ENCODE data around the gene OR1F1. TPM values are rescaled to one million over a fixed set of nuclear protein-coding genes. Genes with fewer than 3 reads are reported as not detected.
A peak's percentile ranks its signal among the peaks of the same experiment; 100 is the strongest.
"Not testable (repeated sequence)": the region's sequence is repeated elsewhere in the genome, so short reads cannot be mapped to it uniquely, and the experiment has no call there.

The OR1F1 gene
- total RNA-seq (not detected), polyA plus RNA-seq (not detected)
- long read RNA-seq, donor 1, result 0 reads
- long read RNA-seq, donor 2, result 0 reads
- long read RNA-seq, donor 3, result 0 reads

- intact Hi-C loops (cut with DNase I), result loop anchor here in 1 of 10 donors (10.0 kb wide), 1 partner anchor 307 kb away; the partner anchor contains the start of gene C16orf90
- H3K27ac ChIP-seq, result no peak within 1 kb of the TSS
- peak within 1 kb of the TSS; percentile 0 to 27 (median 16) for H3K4me3 ChIP-seq
- peaks cover 10 to 42% (median 23%) of the 10 kb centered on the region in 9 donors for H3K4me1 ChIP-seq
- no peaks in the 10 kb centered on the region for H3K9me3 ChIP-seq
- DNase-seq, result no peak
- WGBS, 2 donors, result 2 to 3% methylated on average over 50 to 51 of the region's 51 CpGs
- no peak for TF ChIP-seq CTCF (IDR thresholded peaks at IDR 0.05)
- H3K27me3 ChIP-seq, result peaks cover 40 to 100% (median 100%) of the 10 kb centered on the region in 7 donors
- ATAC-seq, result peak in 1 of 8 donors; percentile 11
- H3K36me3 ChIP-seq, result no peaks in the 10 kb centered on the region
These were observed at the start of gene OR1F1 for GRCh38 chr16:3187798-3188674. TSS of gene OR1F1 (plus strand) at chr16:3188204.

GRCh38 chr16:3138342-3138741, 49.7 kb upstream of the OR1F1 start:
- no peaks in the 10 kb centered on the region for H3K27me3 ChIP-seq
- ATAC-seq (no peak), DNase-seq (no peak)
- TF ChIP-seq CTCF (IDR thresholded peaks at IDR 0.05), result no peak
- H3K4me3 ChIP-seq, result no peak overlapping the region
- peaks cover 0 to 67% (median 27%) of the 10 kb centered on the region in 9 donors for H3K36me3 ChIP-seq
- WGBS, 2 donors, result 88 to 90% methylated on average over 21 of the region's 21 CpGs
- H3K4me1 ChIP-seq, result peaks cover 3 to 31% (median 22%) of the 10 kb centered on the region in 9 donors
- intact Hi-C loops (cut with DNase I), result no loop called here
- H3K27ac ChIP-seq, result no peak overlapping the region
- H3K9me3 ChIP-seq, result no peaks in the 10 kb centered on the region

GRCh38 chr16:3138823-3139426, 49.1 kb upstream of the OR1F1 start:
- no peak for TF ChIP-seq CTCF (IDR thresholded peaks at IDR 0.05)
- H3K9me3 ChIP-seq, result no peaks in the 10 kb centered on the region
- ATAC-seq, result no peak
- H3K4me3 ChIP-seq, result no peak overlapping the region
- H3K36me3 ChIP-seq, result peaks cover 0 to 67% (median 27%) of the 10 kb centered on the region in 9 donors
- WGBS, 2 donors, result 87 to 91% methylated on average over 14 of the region's 14 CpGs
- H3K27ac ChIP-seq, result no peak overlapping the region
- no peak for DNase-seq
- H3K4me1 ChIP-seq, result peaks cover 2 to 30% (median 18%) of the 10 kb centered on the region in 9 donors
- intact Hi-C loops (cut with DNase I), result no loop called here
- H3K27me3 ChIP-seq, result no peaks in the 10 kb centered on the region

GRCh38 chr16:3139561-3139960, 48.4 kb upstream of the OR1F1 start:
- WGBS, 2 donors, result 90 to 91% methylated on average over 9 of the region's 9 CpGs
- H3K4me3 ChIP-seq; DNase-seq; H3K27me3 ChIP-seq; intact Hi-C loops (cut with DNase I); H3K27ac ChIP-seq; H3K9me3 ChIP-seq; ATAC-seq: not testable (repeated sequence)
- H3K4me1 ChIP-seq, result peaks cover 3 to 31% (median 21%) of the 10 kb centered on the region in 9 donors
- H3K36me3 ChIP-seq, result peaks cover 0 to 67% (median 27%) of the 10 kb centered on the region in 9 donors

All from heart right ventricle (tissue), 16 donors.